Fibroblast of the aortic adventitia (primary cell): ENCODE measurements around the gene PRICKLE2. TPM values are rescaled to one million over a fixed set of nuclear protein-coding genes. Genes with fewer than 3 reads are reported as not detected.

ENCODE experiments used
- DNase-seq: peaks from one replicate; pipeline ENCODE4 v3.0.0-alpha.2; 2010; ENCODE audit warnings: low read depth
- H3K4me3 ChIP-seq: 2 replicates; pipeline ENCODE4 v1.5.1; 2011; ENCODE audit warnings: low read depth, mild to moderate bottlenecking, control low read depth, low read length, moderate library complexity
- CTCF ChIP-seq: IDR thresholded peaks from 2 replicates; pipeline ENCODE4 v1.5.1; 2011; ENCODE audit warnings: mild to moderate bottlenecking, low read length, control low read depth, inconsistent platforms; ENCODE audit not compliant: insufficient read depth
- total RNA-seq: library from RNA; depleted of rRNA; stranded (reverse); fragments of >200 nt; gene quantifications from 2 replicates; pipeline ENCODE4 v1.2.3, GENCODE V29; 2012; ENCODE audit warnings: low replicate concordance

The PRICKLE2 gene
- total RNA-seq, 1 donor = 22.0 TPM

- no peak for TF ChIP-seq CTCF
- no peak for DNase-seq
- no peak overlapping the region for H3K4me3 ChIP-seq
These were observed 29.2 kb upstream of the PRICKLE2 start for GRCh38 chr3:64254443-64254842.

DNA sequence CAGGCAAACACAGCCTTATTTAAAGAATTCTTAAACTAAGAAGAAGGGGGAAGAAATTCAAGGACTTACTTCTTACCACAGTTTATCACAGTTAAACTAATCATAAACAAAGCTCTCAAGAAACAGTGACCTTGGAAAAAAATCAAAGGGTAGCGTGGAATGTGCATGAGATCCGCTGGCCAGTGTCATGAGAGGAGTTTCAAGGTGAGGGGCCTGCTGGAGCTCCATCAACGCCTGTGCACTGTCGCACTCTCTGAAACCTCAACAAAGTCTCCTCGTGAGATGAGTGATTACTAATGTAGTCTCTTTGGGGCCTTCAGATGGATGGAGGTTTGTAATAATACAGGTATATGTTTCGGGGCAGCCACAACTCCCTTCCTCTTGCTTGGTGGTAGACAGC lies 28.4 kb upstream of the PRICKLE2 start:
- no peak for DNase-seq
- TF ChIP-seq CTCF = no peak
- no peak overlapping the region for H3K4me3 ChIP-seq

GRCh38 chr3:64251019-64251418 lies 25.8 kb upstream of the PRICKLE2 start:
- TF ChIP-seq CTCF = no peak
- DNase-seq = no peak
- no peak overlapping the region for H3K4me3 ChIP-seq

- H3K4me3 ChIP-seq = no peak overlapping the region
- TF ChIP-seq CTCF = no peak
- no peak for DNase-seq
These were observed 22.9 kb upstream of the PRICKLE2 start for GRCh38 chr3:64247991-64248646.

DNA sequence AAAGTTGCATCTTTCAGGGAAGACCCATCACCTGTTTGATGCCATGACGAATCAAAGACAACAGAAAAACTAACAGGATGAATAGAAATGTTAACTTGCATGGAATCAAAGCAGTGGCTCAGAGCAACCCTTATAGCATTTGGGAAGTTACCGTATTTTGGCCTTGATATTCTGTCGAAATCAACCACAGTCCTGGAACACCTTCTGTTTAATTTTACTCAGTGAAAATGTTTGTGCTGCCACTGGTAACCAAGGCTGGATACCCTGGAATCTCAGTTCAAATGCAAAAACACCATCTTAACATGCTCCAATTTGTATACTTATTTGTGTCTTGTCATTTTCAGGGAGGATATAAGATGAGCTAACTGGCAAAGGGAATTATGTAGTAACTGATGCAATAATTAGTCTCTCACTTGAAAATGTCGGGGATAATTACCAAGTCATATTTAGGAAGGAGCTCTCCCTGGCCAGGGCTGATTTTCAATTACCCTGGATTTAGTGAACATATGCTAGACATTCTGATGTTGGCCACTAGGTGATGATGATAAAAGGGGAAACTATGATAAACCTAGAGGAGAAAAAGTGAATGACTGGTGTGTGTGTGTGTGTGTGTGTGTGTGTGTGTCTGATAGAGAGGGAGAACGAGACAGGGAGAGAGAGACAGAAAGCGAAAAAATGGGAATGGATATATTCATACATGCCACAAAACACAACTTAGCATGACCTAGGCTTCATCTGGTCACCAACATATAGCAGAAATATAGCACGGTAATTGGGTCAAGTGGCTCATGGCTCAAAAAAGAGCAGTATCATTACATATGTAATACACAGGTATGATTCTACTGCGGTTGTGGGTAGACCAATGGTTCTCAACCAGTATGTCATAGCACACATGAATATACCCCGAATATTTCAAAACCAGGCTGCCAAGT lies 19.0 kb upstream of the PRICKLE2 start:
- DNase-seq = no peak
- H3K4me3 ChIP-seq = no peak overlapping the region
- peak; percentile 51 for TF ChIP-seq CTCF

- no peak for DNase-seq
- TF ChIP-seq CTCF = no peak
These were observed 17.2 kb upstream of the PRICKLE2 start for GRCh38 chr3:64242435-64242834.

More at GRCh38 chr3:64242435-64242834, 17.2 kb upstream of the PRICKLE2 start:
- H3K4me3 ChIP-seq = no peak overlapping the region
